Measurements from ENCODE around the gene RASGEF1C.

- no peak for TF ChIP-seq SALL2 (tag by site-specific recombination; IDR thresholded peaks at IDR 0.05; ENCODE audit: borderline replicate concordance)
- no peak for TF ChIP-seq CTCF (tag by site-specific recombination; IDR thresholded peaks at IDR 0.05)
Observed at GRCh38 chr5:180116077-180116999, 92.7 kb downstream of the RASGEF1C start.
